ENCODE measurements around the gene MDGA2.
A peak's percentile ranks its signal among the peaks of the same experiment; 100 is the strongest.
"Not testable (repeated sequence)": the region's sequence is repeated elsewhere in the genome, so short reads cannot be mapped to it uniquely, and the experiment has no call there.

The MDGA2 gene

DNA sequence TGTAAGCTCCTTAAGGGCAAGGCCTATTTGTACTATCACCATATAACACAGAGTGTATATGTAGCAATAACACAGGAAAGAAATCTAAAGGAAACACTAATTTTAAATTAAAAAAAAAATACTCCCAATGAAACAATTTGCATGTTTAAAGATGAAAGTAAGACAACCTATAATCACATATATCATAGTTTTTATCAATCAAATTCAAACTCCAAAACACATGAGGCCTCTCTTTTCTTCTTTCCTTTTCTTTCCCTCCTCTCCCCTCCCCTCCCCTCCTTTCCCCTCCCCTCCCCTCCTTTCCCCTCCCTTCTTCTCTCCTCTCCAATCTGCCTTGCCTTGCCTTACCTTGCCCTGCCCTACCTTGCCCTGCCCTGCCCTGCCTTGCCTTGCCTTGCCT, 618.0 kb downstream of the MDGA2 start:
- DNase-seq, result no peak

DNA sequence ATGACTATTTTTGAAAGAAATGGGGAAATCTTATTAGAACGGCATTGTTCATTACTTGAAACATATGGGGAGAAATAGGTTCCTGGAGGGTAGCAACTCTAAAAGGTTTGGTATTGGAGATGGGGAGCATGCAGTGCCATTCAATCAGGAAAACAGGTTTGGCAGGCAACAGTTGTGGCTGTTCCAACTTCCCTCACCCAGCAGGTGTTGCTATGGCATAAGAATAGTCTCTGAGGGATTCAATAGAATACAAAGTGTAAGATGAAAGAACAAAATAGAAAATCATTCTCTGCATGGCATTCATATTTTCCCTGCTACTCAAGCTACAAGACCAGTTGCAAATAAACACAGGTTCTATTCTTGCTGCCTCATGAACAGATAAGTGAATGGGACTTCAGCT, 630.6 kb downstream of the MDGA2 start:
- DNase-seq, result peak; percentile 29

DNA sequence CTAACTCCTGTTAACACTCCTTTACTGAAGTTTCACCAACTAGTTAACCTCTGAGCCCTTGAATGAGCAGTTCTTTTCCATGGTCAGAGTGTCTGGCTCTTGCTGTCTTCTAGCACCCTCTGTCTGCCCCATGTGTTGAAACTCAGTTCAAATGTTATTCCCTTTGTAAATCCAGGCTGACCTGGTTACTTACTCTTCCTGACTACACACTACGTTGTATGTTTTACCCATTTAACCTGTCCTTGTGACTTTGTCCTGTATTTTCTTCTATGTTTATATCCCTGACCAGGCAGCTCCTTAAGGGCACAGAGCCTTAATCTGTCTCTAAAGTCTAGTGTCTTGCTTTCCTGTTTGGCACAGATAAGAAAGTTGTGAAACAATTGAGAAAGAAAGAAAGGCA, 634.9 kb downstream of the MDGA2 start:
- DNase-seq, result no peak

DNA sequence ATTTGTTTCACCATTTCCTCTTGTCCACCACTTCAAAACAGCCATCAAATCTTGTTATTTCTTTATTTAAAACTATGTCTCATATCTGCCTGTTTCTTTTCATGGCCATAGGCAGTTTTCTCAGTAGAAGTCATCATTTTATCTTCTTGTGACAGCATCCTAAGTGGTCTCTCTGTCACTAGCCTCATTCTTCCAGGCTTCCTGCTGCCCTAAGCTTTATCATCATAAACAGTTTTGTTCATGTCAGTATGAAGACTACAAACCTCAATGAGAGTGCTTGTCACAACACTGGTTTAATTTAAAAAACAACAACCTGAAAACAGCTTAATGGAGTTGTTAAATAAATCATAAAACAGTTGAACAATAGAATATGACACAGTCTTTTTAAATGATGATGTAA, 636.1 kb downstream of the MDGA2 start:
- no peak for DNase-seq

DNA sequence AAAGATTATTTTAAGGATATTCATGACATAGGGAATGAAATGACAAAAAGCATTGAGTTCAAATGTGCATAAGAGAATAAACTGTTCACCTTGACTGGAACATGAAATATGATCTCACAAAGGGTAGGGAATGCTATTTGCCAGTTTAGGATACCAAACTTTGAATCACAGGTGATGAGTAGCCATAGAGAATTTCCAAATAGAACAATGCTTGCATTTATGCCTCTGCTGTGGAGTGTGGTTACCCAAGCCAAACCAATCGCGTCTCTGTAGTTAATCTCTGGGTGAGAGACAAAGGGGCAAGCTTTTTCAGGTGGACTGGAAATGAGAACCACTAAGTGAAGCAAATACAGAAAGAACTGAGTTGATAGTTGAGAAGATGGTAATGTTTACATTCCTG, 652.7 kb downstream of the MDGA2 start:
- DNase-seq, result no peak

DNA sequence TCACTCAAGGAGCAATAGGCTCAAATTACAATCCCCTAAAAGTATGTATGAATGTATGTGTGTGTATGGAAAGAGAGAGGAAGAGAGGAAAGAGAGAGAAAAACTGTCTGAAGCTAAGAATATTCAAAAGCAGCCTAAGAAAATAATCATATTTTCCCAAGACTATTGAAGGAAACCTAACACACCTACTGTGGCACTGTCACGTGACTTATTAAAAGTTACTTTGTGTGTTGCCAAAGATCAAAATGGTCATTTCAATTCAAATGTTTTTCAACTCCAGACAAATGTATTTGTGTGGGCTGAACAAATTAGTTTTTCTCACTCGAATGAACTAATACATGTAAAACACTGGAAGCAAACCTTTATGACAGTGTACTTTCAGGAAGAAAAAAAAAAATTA, 654.9 kb downstream of the MDGA2 start:
- DNase-seq, result no peak

DNA sequence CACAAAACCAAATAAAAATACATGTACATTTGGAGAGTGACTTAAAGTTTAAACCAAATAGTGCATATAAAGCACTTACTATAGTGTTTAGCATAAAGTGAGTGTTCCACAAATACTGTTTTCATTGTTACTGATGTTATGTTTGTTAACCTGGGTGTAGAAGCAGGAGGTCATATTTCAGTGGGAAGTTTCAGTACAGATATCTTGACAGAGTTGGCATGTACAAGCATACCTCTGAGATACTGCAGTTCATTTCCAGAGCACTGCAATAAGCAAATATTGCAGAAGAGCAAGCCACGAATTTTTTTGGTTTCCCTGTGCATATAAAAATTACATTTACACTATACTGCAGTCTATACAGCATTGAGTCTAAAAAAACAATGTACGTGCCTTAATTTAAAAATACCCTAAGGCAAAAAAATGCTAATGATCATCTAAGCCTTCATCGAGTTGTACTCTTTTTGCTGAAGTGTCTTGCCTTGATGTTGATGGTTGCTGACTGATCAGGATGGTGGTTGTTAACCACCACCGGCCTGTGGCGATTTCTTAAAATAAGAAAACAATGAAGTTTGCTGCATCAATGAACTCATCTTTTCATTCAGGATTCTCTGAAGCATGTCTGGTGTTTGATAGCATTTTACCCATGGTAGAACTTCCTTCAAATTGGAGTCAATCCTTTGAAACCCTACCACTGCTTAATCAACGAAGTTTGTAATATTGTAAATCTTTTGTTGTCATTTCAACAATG, 662.7 kb downstream of the MDGA2 start:
- DNase-seq, result no peak

DNA sequence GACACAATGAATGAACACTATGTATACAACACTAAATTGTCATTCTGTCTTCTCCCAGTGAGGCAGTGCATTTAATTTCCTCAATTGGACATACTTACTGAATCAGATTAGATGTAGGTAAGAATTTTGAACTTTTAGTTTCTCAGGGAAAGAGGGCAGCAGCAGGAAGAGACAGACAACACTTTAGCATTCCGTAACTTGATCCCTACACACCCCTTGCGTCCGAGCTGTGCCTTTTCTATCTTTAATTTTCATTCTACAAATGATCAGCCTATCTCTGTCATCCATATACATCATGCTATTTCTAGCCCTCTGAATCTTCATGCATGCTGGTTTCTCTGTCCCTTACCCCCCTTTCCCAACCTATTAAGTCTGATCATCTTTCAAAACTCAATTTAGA, 665.8 kb downstream of the MDGA2 start:
- no peak for DNase-seq

DNA sequence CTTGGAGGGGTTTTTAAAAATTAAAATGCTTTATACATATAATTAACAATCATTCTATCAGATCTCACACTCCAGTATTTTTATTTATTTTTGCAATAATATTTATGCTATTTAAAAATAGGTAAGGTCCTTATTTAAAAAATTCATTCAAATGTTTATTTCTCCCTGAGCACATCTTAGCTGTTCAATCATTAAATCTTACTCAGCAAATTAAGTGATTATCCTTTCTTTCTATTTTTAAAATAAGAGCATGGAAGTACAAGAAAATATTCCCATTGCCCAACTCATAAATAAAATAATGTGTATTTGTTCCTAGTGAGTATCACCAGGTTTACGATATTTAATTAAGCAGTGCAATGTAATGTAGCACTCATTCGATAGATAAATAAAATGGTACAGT, 666.7 kb downstream of the MDGA2 start:
- DNase-seq, result no peak

DNA sequence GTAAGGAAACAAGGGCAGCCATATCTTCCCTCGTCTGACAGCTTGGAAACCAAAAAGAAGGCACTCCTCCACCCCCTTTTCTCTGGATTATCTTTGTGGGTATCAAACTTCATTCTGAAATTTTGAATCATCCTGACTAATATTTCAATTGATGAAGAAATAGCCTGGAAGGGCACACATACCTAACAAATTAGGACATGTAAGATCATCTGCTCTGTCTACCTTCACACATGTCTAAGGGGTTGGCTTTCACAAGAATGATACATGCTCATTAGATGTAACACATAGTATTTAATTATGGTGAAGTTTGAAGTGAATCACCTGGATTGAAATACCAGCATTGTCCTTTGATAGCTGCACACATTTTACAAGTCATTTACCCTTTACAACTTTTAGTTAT, 675.7 kb downstream of the MDGA2 start:
- no peak for DNase-seq

DNA sequence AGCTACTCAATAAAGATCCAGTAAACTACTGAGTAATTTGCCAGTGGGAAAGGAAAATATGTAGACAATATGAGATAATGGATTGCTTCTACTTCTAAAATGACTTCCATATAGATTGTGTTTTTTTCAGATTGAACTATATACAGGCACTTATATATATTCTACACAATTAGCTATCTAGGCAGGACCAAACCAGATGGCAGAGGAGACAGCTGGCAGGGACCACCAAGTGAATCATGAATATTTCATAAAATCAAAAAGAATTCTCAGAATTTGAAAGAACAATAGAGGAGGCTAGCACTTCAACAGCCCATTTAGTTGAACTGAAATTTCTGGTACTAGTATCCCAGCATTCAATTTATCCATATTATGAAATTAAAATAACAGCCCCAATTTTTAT, 685.8 kb downstream of the MDGA2 start:
- DNase-seq, result no peak

DNA sequence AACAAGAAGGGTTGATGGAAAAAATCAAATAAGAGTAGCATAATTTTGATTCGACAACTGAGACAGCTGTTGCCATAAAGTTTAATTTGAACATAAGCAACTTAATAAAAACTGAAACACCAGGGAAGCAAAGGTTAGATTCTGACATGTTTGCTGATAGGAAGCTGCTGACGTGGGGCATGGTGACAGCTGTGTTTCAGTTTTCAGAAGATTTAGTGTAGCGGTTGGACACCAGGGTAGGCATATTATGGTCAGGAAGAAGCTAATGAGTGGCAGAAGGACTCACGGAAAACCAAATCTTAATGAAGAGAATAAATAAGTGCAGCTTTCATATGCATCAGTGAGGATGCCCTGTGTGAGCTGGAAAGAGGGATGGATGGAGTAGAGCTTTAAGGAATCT, 687.1 kb downstream of the MDGA2 start:
- no peak for DNase-seq

DNA sequence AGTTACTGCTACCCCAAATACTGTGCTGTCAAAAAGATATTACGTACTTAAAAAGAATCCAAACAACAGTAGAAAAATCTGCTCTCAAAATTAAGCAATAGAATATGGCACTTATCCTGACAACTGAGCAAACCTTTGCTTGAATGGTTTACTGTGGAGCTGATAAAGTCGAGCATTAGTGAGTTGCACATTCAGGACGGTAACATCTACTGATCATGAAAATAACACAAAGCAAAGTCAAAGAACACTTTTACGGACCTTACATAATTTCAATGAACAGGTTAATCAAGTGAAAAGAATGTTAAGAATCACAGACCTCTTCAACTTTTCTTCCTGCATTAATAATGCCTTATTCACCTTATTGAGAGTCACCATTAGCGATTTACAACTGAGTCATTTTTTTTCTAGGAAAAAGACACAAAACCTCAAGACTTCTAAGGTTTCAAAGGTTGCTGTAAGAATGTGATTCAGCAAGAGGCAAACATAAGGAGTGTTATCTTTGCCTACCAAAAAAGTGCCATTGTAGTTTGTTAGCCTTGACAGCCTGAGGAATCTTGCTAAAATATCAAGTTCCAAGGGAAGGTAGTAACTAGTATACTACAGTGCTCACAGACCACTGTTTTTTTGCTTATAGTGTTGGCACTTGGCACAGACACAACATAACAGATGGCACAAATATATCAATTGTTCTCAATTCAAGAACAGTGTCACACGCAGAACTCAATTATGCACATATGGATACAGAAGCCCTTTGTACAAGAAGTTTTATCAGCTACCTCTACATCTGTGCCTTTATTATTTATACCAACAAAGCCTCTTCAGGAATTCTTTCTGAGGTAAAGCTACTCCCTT, 689.6 kb downstream of the MDGA2 start:
- DNase-seq, result no peak

DNA sequence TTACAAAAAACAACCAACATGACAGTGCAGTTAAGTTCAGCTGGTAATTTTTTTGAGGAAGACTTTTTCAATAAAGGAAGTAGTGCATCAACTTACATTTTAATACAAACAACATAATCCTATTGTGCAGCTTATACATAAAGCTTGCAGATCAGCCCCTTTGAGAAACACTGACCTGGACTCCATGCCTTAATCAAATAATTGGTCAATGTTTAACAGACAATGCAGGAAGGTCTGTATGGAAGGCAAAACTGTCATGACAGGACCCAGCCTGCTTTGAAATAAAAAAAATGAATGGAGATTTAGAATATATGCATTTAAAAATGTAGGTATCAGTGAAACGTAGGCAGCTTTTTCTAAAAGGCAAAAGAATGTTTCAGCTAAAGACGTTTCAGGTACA, 702.1 kb downstream of the MDGA2 start:
- no peak for DNase-seq

DNA sequence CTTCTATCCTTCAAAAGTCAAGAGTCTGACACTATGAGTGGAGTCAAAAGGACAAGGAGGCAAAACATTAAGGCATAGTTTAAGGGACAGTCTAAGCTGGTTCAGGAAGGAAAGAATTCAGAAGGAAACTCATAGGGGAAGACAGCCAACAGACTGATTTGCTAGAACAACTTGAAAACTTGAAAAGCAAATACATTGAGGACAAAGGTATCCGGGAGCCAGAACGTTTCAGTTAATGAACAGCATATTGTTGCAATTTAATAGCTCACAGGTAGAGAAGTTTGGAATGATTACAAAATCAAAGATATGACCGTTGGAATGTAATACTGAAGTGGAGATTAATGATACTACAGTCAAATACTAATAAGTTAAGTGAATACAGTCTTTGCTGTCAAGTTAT, 711.0 kb downstream of the MDGA2 start:
- DNase-seq, result no peak

DNA sequence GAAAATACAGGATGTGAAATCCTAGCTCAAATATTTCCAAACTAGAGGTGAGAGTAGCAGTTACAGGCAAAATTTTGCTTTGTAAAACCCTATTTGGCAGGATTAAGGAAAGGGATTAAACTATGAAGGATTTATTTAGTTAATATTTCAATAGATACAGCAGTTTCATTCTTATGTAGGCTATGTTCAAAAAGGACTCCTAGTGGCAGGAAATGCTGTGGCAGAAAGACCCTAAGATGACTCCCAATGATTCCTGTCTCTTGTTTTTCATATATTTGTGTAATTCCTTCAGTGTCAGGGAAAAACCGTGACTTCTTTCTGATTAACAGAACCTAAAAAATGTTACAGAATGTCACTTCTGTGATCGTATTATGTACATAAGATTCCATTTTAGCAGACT, 724.3 kb downstream of the MDGA2 start:
- no peak for DNase-seq

DNA sequence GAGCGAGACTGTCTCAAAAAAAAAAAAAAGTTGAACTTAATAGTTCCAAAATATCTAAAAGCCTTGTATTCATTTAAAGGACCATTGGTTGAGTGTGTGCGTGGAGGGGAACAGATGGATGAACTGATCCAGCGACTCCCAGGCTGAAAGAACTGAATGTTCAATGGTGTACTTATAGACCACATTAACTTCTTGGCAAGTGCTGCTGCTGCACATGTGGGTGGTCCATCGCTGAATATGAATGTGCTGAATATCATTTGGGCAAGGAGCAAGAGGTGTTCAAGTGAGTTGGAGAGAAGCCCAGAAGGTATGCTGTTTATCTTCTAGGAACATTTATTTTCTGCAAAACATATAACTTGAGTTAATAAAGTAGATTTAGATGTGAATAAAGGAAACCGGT, 734.8 kb downstream of the MDGA2 start:
- DNase-seq, result no peak

DNA sequence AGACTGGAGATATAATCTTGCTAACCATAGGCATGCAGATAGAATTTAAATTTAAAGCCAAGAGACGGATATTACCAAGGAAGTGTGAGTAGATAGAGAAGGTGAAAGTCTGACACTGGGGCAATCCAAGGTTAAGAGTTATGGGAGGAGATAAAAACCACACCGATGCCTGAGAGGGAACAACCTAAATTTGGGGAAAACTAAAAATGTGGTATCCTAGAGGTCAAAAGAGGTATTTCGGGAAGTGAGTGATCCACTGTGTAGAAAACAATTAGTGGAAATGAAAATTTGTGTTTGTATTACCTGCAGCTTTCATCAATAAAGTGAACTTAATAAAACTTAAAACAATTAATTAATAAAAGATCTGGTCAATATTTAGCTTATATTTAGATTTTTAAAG, 754.9 kb downstream of the MDGA2 start:
- no peak for DNase-seq

DNA sequence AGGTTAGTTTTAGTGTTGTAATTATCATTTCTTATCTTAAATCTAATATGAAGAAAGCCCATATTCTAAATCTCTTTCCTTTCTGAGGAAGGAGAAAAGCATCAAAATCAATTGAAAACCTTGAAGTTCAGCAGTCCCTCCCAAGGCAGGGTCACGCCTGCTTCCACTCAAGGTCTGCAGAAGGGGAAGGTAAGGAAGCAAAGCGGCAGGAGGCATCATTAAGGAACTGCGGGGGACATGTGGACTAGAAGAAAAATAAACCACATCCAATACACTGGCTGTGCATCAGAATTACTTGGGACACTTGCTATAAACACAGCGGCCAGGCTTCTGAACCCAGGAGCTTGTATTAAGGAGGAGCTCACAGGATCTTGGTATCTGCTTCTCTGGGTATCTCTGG, 759.9 kb downstream of the MDGA2 start:
- DNase-seq, result not testable (repeated sequence)

DNA sequence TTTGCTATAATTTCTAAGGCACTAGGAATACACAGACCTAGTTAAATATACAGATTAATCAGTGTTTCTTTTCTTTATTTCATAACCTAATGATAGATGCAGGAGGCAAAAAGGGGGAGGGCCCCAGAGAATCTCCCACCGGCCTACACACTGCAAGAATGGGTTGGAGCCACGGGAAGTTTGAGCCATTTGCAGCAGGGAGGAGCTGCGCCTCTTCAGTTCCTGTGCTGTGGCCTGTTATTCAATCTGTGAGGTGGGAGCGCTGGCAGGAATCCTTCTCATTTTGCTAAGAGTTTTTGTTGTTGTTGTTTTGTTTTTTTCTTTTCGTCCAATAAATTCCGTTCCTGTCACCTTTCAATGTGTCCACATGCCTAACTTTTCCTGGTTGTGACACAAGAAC, 772.6 kb downstream of the MDGA2 start:
- no peak for DNase-seq

DNA sequence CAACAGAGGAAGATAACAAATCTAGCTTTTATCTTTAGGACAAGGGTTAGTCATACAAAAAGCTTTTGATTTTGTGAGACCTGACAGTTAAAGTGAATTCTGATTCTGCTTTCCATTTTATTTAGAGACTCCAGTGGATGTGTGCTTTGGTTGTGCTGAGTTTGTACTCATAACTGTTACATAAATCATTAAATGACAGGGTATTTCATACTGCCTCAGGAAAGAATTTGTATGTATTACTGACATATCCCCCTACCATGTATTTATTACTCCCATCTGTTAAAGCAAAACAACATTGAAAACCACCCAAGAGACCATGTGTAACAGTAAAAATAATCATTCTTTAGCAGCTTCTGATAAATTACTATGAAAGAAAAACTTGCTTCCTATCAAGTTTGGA, 780.9 kb downstream of the MDGA2 start:
- DNase-seq, result no peak

DNA sequence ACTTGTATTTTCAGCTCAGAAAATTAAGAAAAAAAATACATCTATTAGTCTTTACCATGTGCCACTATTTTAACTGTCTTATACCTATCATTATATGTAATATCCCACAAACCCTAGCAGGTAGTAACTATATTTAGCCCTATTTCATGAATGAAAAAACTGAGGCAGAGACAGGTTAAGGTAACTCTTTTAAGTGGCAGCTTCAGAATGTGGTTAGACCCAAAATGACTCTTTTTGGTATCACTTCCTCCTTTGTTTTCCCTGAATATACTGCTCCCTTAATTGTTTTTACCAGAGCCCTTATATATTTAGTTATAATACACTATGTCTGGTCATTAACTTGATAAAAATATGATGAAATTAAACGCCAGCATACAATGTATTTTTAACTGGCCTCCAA, 788.3 kb downstream of the MDGA2 start:
- DNase-seq, result no peak

DNA sequence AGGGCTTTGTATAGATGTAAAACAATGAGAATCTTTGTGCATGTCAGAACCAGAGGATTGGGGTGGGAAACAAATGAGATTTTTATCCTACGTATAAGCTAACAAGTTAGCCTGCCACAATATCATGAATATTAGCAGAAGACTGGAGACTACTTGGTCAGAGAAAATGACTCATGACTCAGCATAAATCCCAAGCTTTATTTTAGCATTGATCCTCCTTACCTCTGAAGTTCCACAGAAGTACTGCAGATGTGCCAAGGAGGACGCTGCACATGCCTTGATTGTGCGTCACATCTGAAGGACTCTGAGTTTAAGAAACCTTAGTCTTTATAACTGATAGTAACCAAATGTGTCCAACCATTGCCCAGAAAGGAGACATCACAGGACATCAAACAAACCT, 789.8 kb downstream of the MDGA2 start:
- no peak for DNase-seq

DNA sequence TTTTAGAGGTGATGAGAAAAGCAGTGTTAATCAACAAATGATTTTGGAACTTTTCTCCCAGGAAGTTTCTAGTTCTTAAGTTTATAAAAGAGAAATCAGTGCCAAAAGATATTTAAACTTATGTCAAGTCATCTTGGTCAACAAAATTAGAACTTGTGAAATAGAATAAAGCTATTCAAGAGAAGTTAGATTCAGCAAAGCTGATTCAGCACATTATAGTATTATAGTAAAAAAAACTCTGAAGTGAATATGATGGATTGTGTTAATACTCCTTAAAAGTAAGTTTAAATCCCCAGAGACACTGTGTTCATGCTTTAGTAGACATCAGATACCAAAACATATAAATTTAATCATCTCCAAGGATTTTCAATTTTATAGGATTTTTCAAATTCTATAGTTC, 813.7 kb downstream of the MDGA2 start:
- no peak for DNase-seq
